ENCODE data around the gene FPR2. TPM values are rescaled to one million over a fixed set of nuclear protein-coding genes. Genes with fewer than 3 reads are reported as not detected.
"Not testable (repeated sequence)": the region's sequence is repeated elsewhere in the genome, so short reads cannot be mapped to it uniquely, and the experiment has no call there.

FPR2 gene
- total RNA-seq, 4 donors from 2014 or later, result 0.34 TPM; not detected in 3

DNA sequence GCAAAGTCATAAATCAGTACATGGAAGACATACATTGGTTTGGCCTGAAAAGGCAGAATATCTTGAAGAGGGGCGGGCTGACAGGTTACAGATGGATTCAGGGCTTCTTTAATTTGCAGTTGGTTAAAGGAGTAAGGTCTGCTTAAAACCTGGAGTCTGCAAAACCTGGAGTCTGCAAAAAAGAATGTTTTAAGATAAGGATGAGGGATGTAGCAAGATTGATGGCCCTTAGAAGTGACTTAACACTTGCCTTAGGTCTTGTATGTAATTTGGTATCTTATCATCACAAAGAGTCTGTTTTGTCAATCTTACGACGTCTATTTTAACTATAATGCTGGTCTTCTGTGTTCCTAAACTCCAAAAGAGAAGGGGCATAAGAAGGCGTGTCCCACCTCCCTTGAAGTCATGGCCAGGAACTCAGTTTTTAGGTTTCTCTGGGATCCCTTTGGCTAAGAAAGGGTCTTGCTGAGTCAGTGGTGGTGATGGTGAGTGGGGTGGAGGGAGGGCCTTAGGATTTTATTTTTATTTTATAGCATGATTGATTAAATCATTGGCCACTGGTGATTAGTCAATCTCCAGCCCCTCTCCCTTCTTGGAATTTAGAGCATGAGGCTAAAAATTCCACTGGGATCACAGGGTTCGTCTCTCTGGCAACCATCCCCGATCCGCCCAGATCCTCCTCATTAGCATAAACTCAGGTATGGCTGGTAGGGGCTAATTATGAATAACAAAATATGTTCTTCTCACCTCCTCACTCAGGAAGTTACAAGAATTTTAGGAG, 27.0 kb upstream of the FPR2 start:
- H3K27ac ChIP-seq, result no peak overlapping the region
- WGBS, result 63% methylated on average over 7 of the region's 7 CpGs
- TF ChIP-seq CTCF (IDR thresholded peaks at IDR 0.05) (no peak), POLR2A (IDR thresholded peaks at IDR 0.05) (no peak), EP300 (IDR thresholded peaks at IDR 0.05) (no peak), POLR2AphosphoS5 (IDR thresholded peaks at IDR 0.05) (no peak)
- no peak for DNase-seq (ENCODE audit: low spot score in 2 of 2)
- H3K4me3 ChIP-seq, result no peak overlapping the region
- no peaks in the 10 kb centered on the region for H3K36me3 ChIP-seq
- no peaks in the 10 kb centered on the region for H3K9me3 ChIP-seq
- H3K27me3 ChIP-seq, result peaks cover 15% of the 10 kb centered on the region
- no peaks in the 10 kb centered on the region for H3K4me1 ChIP-seq

DNA sequence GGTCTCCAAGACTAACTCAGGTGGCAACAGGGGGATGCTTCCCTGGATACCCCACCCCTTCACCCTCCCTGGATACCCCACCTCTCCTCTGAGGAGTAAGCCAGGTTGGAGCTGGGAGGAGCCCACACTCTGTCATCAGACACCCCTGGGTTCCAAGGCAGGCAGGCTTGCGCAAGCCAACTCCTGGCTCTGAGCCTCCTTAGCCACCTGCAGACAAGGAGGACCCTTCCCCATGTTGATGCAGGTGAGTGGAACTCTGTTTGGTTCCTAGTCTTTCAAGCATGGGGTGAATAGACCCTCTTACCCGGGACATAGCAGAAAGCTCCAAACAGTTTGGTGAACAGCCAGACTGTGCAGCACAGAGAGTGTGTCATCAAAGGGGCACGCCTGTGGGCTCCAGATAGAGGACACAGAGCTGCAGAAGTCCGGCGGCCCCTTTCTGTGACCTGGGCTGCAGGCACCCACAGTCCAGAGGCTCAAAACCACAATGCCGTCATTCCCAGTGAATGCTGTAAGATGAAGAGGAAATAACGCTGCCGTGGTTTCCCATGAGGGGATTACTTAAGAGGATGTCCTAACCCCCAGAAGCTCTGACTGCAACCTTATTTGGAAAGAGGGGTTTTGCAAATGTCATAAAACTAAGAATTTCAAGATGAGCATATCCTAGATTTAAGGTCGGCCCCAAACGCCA, 25.1 kb upstream of the FPR2 start:
- H3K4me1 ChIP-seq, result no peaks in the 10 kb centered on the region
- 52% methylated on average over 8 of the region's 10 CpGs for WGBS
- DNase-seq (ENCODE audit: low spot score in 2 of 2), result peak in 1 of 2 donors; percentile 71
- no peaks in the 10 kb centered on the region for H3K36me3 ChIP-seq
- H3K27me3 ChIP-seq, result peaks cover 13% of the 10 kb centered on the region
- H3K27ac ChIP-seq, result no peak overlapping the region
- no peaks in the 10 kb centered on the region for H3K9me3 ChIP-seq
- TF ChIP-seq CTCF (IDR thresholded peaks at IDR 0.05) (no peak), POLR2AphosphoS5 (IDR thresholded peaks at IDR 0.05) (no peak), POLR2A (IDR thresholded peaks at IDR 0.05) (no peak), EP300 (IDR thresholded peaks at IDR 0.05) (no peak)
- no peak overlapping the region for H3K4me3 ChIP-seq

DNA sequence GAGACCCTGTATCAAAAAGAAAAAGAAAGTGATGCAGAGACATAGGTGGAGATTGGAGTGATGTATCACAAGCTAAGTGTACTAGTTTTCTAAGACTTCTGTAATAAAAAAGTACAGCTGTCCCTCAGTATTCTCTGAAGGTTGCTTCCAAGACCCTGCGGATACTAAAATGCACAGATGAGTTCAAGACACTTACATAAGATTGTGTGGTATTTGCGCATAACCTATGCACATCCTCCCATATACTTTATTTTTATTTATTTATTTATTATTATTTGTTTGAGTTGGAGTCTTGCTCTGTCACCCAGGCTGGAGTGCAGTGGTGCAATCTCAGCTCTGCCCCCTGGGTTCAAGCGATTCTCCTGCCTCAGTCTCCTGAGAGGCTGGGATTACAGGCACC, 23.6 kb upstream of the FPR2 start:
- no peak overlapping the region for H3K4me3 ChIP-seq
- no peaks in the 10 kb centered on the region for H3K4me1 ChIP-seq
- peaks cover 13% of the 10 kb centered on the region for H3K27me3 ChIP-seq
- no peak for DNase-seq (ENCODE audit: low spot score in 2 of 2)
- WGBS, result 92% methylated on average over 3 of the region's 3 CpGs
- no peak for TF ChIP-seq CTCF (IDR thresholded peaks at IDR 0.05)
- TF ChIP-seq POLR2AphosphoS5 (IDR thresholded peaks at IDR 0.05), result no peak
- no peak for TF ChIP-seq POLR2A (IDR thresholded peaks at IDR 0.05)
- no peak for TF ChIP-seq EP300 (IDR thresholded peaks at IDR 0.05)
- H3K36me3 ChIP-seq, result no peaks in the 10 kb centered on the region
- H3K27ac ChIP-seq, result no peak overlapping the region
- H3K9me3 ChIP-seq, result no peaks in the 10 kb centered on the region

- H3K4me1 ChIP-seq, result no peaks in the 10 kb centered on the region
- H3K27me3 ChIP-seq, result peaks cover 13% of the 10 kb centered on the region
- no peaks in the 10 kb centered on the region for H3K9me3 ChIP-seq
- DNase-seq (ENCODE audit: low spot score in 2 of 2), result no peak
- no peak overlapping the region for H3K4me3 ChIP-seq
- 67% methylated on average over 2 of the region's 2 CpGs for WGBS
- no peak overlapping the region for H3K27ac ChIP-seq
- TF ChIP-seq POLR2AphosphoS5 (IDR thresholded peaks at IDR 0.05), result no peak
- TF ChIP-seq POLR2A (IDR thresholded peaks at IDR 0.05), result no peak
- no peak for TF ChIP-seq CTCF (IDR thresholded peaks at IDR 0.05)
- no peak for TF ChIP-seq EP300 (IDR thresholded peaks at IDR 0.05)
- no peaks in the 10 kb centered on the region for H3K36me3 ChIP-seq
These were observed 23.1 kb upstream of the FPR2 start for GRCh38 chr19:51737924-51738323.

DNA sequence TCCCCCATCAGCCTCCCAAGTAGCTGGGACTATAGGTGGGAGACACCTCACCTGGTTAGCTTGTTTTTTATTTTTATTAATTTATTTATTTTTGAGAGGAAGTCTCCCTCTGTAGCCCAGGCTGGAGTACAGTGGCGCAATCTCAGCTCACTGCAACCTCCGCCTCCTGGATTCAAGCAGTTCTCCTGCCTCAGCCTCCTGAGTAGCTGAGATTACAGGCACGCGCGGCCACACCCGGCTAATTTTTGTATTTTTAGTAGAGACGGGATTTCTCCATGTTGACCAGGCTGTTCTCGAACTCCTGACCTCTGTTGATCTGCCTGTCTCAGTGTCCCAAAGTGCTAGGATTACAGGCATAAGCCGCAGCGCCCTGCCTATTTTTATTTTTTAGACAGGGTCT, 22.5 kb upstream of the FPR2 start:
- 91% methylated on average over 10 of the region's 10 CpGs for WGBS
- H3K4me3 ChIP-seq; H3K27ac ChIP-seq; H3K9me3 ChIP-seq; DNase-seq (ENCODE audit: low spot score in 2 of 2); H3K4me1 ChIP-seq; H3K36me3 ChIP-seq: not testable (repeated sequence)
- H3K27me3 ChIP-seq, result peaks cover 13% of the 10 kb centered on the region
